IMR-90 (cell line): ENCODE measurements around the gene TSPO. TPM values are rescaled to one million over a fixed set of nuclear protein-coding genes. Genes with fewer than 3 reads are reported as not detected.

Experiments used
- ATAC-seq: fragments of 200-7000 bp; cut with Tn5 transposase; 2 replicates; pipeline ENCODE4 v1.9.1; 2020; ENCODE audit warnings: low read depth, mild to moderate bottlenecking, moderate library complexity
- BruUV-seq: library from RNA; stranded (reverse); fragments of 400-500 nt; replicated peaks from 2 replicates; lab custom pipeline; 2021; lab: Mats Ljungman, UMichigan
- CTCF ChIA-PET: fragments of 300-600 bp; formaldehyde crosslinking; extraction: SDS; loops from one replicate; lab custom pipeline; 2021; ENCODE audit warnings: antibody characterized with exemption; lab: Yijun Ruan, JAX
- POLR2A ChIA-PET: fragments of 300-600 bp; sonication (Branson Sonifier 250); formaldehyde crosslinking; loops from one replicate; lab custom pipeline; 2022; ENCODE audit warnings: antibody characterized with exemption; ENCODE audit not compliant: unreplicated experiment; lab: Charles Lee
- DNase-seq: peaks from one replicate; pipeline ENCODE4 v3.0.0; 2013
- H2AFZ ChIP-seq: replicated peaks from 2 replicates; pipeline ENCODE3; 2013; ENCODE audit warnings: low read length, mild to moderate bottlenecking; ENCODE audit not compliant: poor library complexity
- H2AK5ac ChIP-seq: 2 replicates; pipeline ENCODE4 v1.6.1; 2013; ENCODE audit warnings: low read depth, low read length, inconsistent platforms
- H2AK9ac ChIP-seq: replicated peaks from 2 replicates; pipeline ENCODE3; 2013; ENCODE audit warnings: mild to moderate bottlenecking, low read depth, low read length, moderate library complexity; ENCODE audit not compliant: poor library complexity
- H2BK120ac ChIP-seq: 2 replicates; pipeline ENCODE4 v1.6.1; 2013; ENCODE audit warnings: low read depth, low read length, inconsistent platforms
- H2BK15ac ChIP-seq: 3 replicates; pipeline ENCODE4 v1.6.1; 2013; ENCODE audit warnings: low read depth, low read length, inconsistent platforms
- H2BK20ac ChIP-seq: 2 replicates; pipeline ENCODE4 v1.6.1; 2013; ENCODE audit warnings: low read depth, mild to moderate bottlenecking, inconsistent platforms, low read length, moderate library complexity
- H2BK5ac ChIP-seq: 2 replicates; pipeline ENCODE4 v1.6.1; 2013; ENCODE audit warnings: mild to moderate bottlenecking, low read depth, low read length, inconsistent platforms; ENCODE audit not compliant: poor library complexity, severe bottlenecking
- H3K14ac ChIP-seq: replicated peaks from 2 replicates; pipeline ENCODE4 v1.6.1; 2013; ENCODE audit warnings: low read depth, low read length, inconsistent platforms
- H3K18ac ChIP-seq: 2 replicates; pipeline ENCODE4 v1.6.1; 2013; ENCODE audit warnings: low read depth, low read length, control low read depth
- H3K23ac ChIP-seq: 2 replicates; pipeline ENCODE4 v1.6.1; 2013; ENCODE audit warnings: low read depth, low read length, inconsistent platforms
- H3K27ac ChIP-seq: 2 replicates; pipeline ENCODE4 v1.5.1; 2013; ENCODE audit warnings: mild to moderate bottlenecking, control low read depth, low read length; ENCODE audit not compliant: insufficient read depth
- H3K27me3 ChIP-seq: 2 replicates; pipeline ENCODE4 v1.6.1; 2013; ENCODE audit warnings: low read length; ENCODE audit not compliant: control insufficient read depth, insufficient read depth
- H3K36me3 ChIP-seq: 2 replicates; pipeline ENCODE4 v1.6.1; 2013; ENCODE audit warnings: low read length, mixed read lengths; ENCODE audit not compliant: control insufficient read depth, insufficient read depth
- H3K4ac ChIP-seq: 2 replicates; pipeline ENCODE4 v1.6.1; 2013; ENCODE audit warnings: low read depth, low read length, inconsistent platforms
- H3K4me1 ChIP-seq: 2 replicates; pipeline ENCODE4 v1.6.1; 2013; ENCODE audit warnings: low read length, mixed read lengths; ENCODE audit not compliant: control insufficient read depth, insufficient read depth
- H3K4me2 ChIP-seq: 2 replicates; pipeline ENCODE4 v1.6.1; 2013; ENCODE audit warnings: low read depth, mild to moderate bottlenecking, control low read depth, low read length, moderate library complexity
- H3K4me3 ChIP-seq: 2 replicates; pipeline ENCODE4 v1.5.1; 2013; ENCODE audit warnings: low read depth, mild to moderate bottlenecking, control low read depth, low read length, moderate library complexity; ENCODE audit not compliant: insufficient read depth
- H3K56ac ChIP-seq: 2 replicates; pipeline ENCODE4 v1.6.1; 2013; ENCODE audit warnings: low read length, inconsistent platforms; ENCODE audit not compliant: insufficient read depth; ENCODE audit errors: extremely low read depth
- H3K79me1 ChIP-seq, 2 experiments: 2 replicates each; pipeline ENCODE4 v1.6.1; 2013; ENCODE audit warnings: low read length in 2 of 2, inconsistent platforms in 1 of 2, low read depth in 1 of 2
- H3K9ac ChIP-seq: 2 replicates; pipeline ENCODE4 v1.6.1; 2013; ENCODE audit warnings: low read depth, low read length, control low read depth
- H3K9me1 ChIP-seq: 2 replicates; pipeline ENCODE4 v1.6.1; 2013; ENCODE audit warnings: low read length, inconsistent platforms; ENCODE audit not compliant: insufficient read depth
- H3K9me3 ChIP-seq: 2 replicates; pipeline ENCODE4 v1.6.1; 2013; ENCODE audit warnings: low read length; ENCODE audit not compliant: control insufficient read depth, insufficient read depth
- H4K20me1 ChIP-seq: 2 replicates; pipeline ENCODE4 v1.6.1; 2013; ENCODE audit warnings: low read length, inconsistent platforms; ENCODE audit not compliant: insufficient read depth
- H4K5ac ChIP-seq: 2 replicates; pipeline ENCODE4 v1.6.1; 2013; ENCODE audit warnings: mild to moderate bottlenecking, low read depth, low read length, control low read depth
- H4K8ac ChIP-seq, 2 experiments: 2 replicates each; pipeline ENCODE4 v1.6.1; 2013; ENCODE audit warnings: low read depth in 2 of 2, low read length in 2 of 2, control low read depth in 1 of 2, inconsistent platforms in 1 of 2
- H4K91ac ChIP-seq: 2 replicates; pipeline ENCODE4 v1.6.1; 2013; ENCODE audit warnings: low read depth, low read length, inconsistent platforms; ENCODE audit not compliant: insufficient read depth
- CEBPB ChIP-seq: IDR thresholded peaks from 2 replicates; pipeline ENCODE4 v1.6.1; 2012; ENCODE audit warnings: low read depth, low read length, improper control_type of control experiment
- CTCF ChIP-seq: conservative IDR thresholded peaks from 2 replicates; pipeline ENCODE4 v1.5.1; 2012; ENCODE audit warnings: mild to moderate bottlenecking, low read depth, low read length, improper control_type of control experiment
- MAFK ChIP-seq: IDR thresholded peaks from 2 replicates; pipeline ENCODE4 v1.6.1; 2012; ENCODE audit warnings: low read depth, low read length, improper control_type of control experiment
- RAD21 ChIP-seq: IDR thresholded peaks from 2 replicates; pipeline ENCODE4 v1.6.1; 2012; ENCODE audit warnings: low read length, improper control_type of control experiment
- RFX5 ChIP-seq: IDR thresholded peaks from 2 replicates; pipeline ENCODE4 v1.8.0; 2012; ENCODE audit warnings: low read depth, mild to moderate bottlenecking, low read length, moderate library complexity
- SMC3 ChIP-seq: fragments of 150-350 bp; IDR thresholded peaks from 2 replicates; pipeline ENCODE4 v1.6.1; 2016; ENCODE audit warnings: low read depth, mild to moderate bottlenecking, antibody characterized with exemption, low read length, moderate library complexity
- WGBS, 2 experiments: methylation state at CpG; one replicate each; pipeline versions ENCODE4 v1.1.5 to v1.1.7; 2013; ENCODE audit warnings: missing lambda C conversion rate in 2 of 2; ENCODE audit not compliant: insufficient read length in 1 of 2; ENCODE audit errors: extremely low coverage in 2 of 2; 5-methylcytosine and 5-hydroxymethylcytosine counted together
- dilution Hi-C: fragments of 300-500 bp; cut with HindIII; formaldehyde crosslinking; loops from one replicate; pipeline ENCODE4 v1.14.3; 2018; ENCODE audit warnings: low sequenced_read_pairs; ENCODE audit not compliant: unreplicated experiment
- in situ Hi-C: fragments of 300-500 bp; cut with MboI; formaldehyde crosslinking; loops from 3 replicates; pipeline ENCODE4 v1.14.3; 2019; ENCODE audit warnings: low sequenced_read_pairs, inconsistent platforms, mixed read lengths
- intact Hi-C: fragments of 100-400 bp; cut with micrococcal nuclease; formaldehyde crosslinking; loops from 2 replicates; pipeline ENCODE4 v1.10.0; 2022
- polyA plus RNA-seq, 3 experiments: library from polyadenylated mRNA; depleted of rRNA; stranded (reverse); fragments of >200 nt; gene quantifications; 2 replicates each; pipeline ENCODE4 v1.2.3, GENCODE V29; 2012; ENCODE audit warnings: low replicate concordance in 1 of 3
- total RNA-seq: library from RNA; depleted of rRNA; stranded (reverse); fragments of >200 nt; gene quantifications from 2 replicates; pipeline ENCODE4 v1.2.3, GENCODE V29; 2012

The TSPO gene
- total and polyA plus RNA-seq, 2 of the 4 experiments (the other 2 are of a cell fraction) = 115 to 297 TPM

GRCh38 chr22:43159484-43160178 is 8.3 kb downstream of the TSPO start:
- Histone ChIP-seq H3K23ac (no peak overlapping the region), H3K27ac (no peak overlapping the region), H3K56ac (no peak overlapping the region), H3K9me3 (no peaks in the 10 kb centered on the region), H3K36me3 (peaks cover 27% of the 10 kb centered on the region), H4K91ac (no peak overlapping the region), H2BK120ac (no peak overlapping the region), H4K20me1 (peaks cover 54% of the 10 kb centered on the region), H3K4me1 (0 out of 2 replicates have a peak, but pooled peaks cover 1% of the 10 kb centered on the region), H3K4me3 (no peak overlapping the region), H2BK5ac (no peak overlapping the region), H3K18ac (no peak overlapping the region), H3K4ac (no peak overlapping the region), H4K5ac (no peak overlapping the region), H2BK15ac (no peak overlapping the region), H3K27me3 (no peaks in the 10 kb centered on the region), H3K9me1 (peaks cover 11% of the 10 kb centered on the region), H3K9ac (no peak overlapping the region), H2AK9ac (no peak overlapping the region), H3K4me2 (no peak overlapping the region), H2AK5ac (no peak overlapping the region), H4K8ac (no peak overlapping the region), H3K79me1 (peaks cover 20 to 55% of the 10 kb centered on the region in 2 experiments; a peak in 3 of 4 replicates), H2AFZ (no peak overlapping the region), H3K14ac (no peak overlapping the region), H2BK20ac (no peak overlapping the region)
- ATAC-seq = no peak
- dilution Hi-C loops (no loop called here), in situ Hi-C loops (no loop called here), intact Hi-C loops (no loop called here)
- DNase-seq = no peak
- CTCF ChIA-PET = interaction anchor here (1.3 kb wide), 1 partner anchor 50 kb away, joined by 3 read pairs; no protein-coding TSS in a partner anchor
- TF ChIP-seq RAD21 = peak; percentile 30; the same call in 1 of the 2 replicates
- TF ChIP-seq RFX5 = no peak
- 0 out of 2 replicates have a peak, but pooled peaks have one; percentile 12 for TF ChIP-seq SMC3
- TF ChIP-seq MAFK = no peak
- TF ChIP-seq CTCF = 0 out of 2 replicates have a peak, but pooled peaks have one; percentile 25
- peak; percentile 36; the same call in 1 of the 2 replicates for TF ChIP-seq CEBPB
- no TSS peak for BruUV-seq
- WGBS, 2 experiments = 79% methylated on average over 11 of the region's 18 CpGs; no CpG with 5 or more reads in 1 of the 2 experiments
- POLR2A ChIA-PET = no interaction called here
